Activated T-cell treated with anti-CD3 and anti-CD28 coated beads, Interleukin-2, amount 50 U/mL, for 48 hours (primary cell): ENCODE measurements around the gene P4HB.

Experiments
- DNase-seq, 2 experiments: peaks; one replicate each; pipeline ENCODE4 v3.0.0-alpha.2; 2020

P4HB gene

GRCh38 chr17:81867170-81867990, 7.0 kb upstream of the P4HB start:
- peak in 1 of 2 experiments; percentile 57 for DNase-seq

GRCh38 chr17:81866440-81867169, 6.3 kb upstream of the P4HB start:
- peak in 1 of 2 experiments; percentile 46 for DNase-seq

DNA sequence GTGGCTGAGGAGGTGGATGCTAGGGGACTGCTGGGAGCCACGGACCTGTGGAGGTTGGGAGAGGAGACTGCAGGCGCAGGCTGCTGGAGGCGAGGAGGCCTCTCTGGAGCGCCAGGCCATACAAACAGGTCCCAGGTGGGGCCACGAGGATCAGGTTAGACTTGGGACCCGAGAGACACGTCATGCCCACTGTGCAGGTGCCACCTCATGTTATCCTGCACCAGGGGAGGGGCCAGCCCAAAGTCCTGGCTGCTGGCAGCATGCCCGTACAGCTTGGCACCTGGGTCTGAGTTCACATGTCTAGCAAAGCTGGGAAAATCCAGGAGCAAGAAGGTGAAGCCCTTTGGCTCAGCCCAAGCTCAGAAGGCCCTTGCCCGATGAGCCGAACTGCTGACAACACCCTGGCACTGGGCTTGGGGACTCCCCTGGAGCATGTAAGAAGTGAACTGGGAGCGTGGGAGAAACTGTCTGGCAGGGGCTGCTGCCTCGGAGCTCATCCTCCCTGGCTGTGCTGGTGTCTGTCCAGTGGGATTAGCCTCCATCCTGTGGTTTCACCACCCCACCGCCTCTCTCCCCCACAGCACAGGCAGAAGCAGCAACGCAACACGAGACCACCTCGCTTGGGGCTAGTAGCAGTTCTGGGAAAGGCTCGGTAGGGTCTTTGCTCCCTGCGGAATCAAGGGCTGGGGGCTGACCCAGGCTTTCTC, 5.6 kb upstream of the P4HB start:
- peak; percentile 53 to 56 for DNase-seq

DNA sequence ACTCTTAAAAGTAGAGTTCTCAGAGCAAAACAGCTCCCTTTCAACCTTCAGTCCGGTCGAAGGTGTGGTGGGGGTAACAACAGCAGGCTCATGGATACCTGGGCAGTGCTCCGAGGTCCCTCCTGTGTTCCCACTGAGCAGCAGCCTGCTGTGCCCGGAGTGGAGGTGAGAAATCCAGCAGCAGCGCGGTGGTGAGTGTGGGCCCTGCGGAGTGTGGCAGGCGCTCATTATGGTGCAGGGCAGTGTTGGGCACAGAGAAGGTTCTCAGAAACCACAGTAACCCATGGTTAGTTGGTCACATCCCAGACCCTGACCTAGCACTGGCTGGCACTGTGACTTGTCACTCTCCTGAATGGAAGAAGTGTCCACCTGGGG, 5.0 kb upstream of the P4HB start:
- DNase-seq = peak in 1 of 2 experiments; percentile 36

DNA sequence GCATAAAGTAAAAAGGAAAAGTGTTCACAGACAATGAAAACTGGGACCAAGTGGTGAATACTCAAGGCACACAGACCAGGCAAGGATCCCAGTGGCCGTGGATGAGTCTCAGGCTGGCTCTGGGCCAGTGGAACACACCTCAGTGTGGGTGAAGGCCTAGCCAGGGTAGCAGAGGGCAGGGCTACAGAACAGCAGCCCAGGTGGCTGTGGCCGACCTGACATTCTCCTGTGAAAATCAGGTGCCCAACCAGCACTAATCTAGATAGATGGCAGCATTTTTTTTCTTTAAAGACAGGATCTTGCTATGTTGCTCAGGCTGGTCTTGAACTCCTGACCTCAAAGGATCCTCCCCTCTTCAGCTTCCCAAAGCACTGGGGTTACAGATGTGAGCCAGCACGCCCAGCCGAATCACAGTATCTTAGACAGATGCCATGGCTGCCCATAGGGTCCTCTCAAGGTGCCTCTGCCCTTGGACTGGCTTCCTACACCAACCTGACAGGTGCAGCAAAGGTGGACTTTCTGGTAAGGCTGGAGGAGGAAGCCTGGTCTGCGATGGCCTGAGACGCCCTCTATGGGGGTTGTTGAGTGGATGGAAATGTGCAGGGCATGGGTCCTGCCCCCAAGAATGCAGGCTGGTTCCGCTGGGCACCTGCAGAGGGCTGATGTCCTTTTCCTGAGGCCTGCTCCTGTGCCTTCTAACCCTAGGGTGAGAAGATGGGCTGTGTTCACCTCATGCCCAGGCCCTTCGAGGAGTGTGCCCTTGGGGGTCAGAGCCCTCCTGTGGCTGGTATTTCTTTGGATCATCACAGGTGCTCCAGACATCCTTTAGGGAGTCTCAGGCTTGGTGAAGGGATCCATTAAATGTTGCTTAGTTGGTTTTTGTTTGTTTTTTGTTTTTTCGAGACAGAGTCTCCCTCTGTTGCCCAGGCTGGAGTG, 3.8 kb upstream of the P4HB start:
- no peak for DNase-seq

DNA sequence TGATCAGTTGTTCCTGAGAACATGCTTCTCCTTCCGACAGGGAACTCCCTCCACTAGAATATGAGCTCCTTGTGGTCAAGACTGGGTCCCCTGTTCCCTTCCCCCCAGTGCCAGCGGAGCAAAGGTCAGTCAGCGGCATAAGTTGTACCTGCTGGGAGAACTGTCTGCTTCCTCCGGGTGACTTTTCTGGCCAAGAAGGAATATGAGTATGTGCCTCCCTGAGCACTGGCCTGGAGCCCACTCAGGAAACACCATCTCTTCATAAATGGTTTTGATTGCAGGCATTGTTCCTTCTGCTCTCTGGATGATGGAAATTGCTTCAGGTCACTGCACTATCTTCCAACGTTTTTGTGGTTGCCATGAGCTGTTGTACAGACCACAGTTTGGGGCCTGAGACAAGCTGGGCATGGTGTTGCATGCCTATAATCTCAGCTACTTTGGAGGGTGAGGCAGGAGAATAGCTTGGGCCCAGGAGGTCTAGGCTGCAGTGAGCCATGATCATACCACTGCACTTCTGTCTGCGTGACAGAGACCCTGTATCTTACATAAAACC, 2.9 kb upstream of the P4HB start:
- DNase-seq = no peak

DNA sequence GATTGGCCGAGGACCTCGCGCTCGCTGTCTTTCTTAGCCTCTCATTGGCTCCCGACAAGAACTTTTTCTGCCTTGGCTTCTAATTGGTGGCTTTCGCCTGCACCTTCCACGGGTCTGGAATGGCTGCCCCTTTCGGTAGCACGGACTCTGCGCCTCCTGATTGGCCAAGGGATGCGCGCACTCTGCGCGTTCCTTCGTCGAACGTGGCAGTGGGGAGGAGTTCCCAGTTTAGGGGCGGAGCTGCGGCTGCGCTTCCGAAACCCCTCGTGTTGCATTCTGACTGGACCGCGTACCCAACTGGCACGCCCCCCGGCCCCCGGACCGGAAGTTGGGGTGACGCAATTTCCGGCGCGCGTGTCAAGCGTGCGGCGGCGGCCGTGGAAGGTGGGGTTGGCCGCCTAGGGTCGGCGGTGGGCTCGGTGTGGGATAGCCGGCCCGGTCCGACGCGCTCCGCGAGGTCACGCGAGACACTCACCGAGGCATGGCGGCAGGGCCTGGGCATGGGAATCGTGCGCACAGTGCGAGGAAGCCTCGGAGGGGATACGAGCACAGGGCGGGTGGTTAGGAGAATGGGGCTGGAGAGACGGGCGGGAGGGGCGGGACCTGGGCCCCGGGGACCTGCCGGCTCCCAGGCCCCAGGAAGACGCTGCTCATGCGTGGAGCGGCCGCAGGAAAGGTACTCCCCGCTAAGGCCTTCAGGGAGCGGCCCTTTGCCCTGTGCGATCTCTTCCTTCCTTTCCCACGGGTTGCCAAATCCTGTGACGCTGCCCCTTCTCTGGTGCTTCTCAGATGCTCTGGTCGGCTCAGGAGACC, 627 bp upstream of the P4HB start:
- DNase-seq = peak; percentile 100

DNA sequence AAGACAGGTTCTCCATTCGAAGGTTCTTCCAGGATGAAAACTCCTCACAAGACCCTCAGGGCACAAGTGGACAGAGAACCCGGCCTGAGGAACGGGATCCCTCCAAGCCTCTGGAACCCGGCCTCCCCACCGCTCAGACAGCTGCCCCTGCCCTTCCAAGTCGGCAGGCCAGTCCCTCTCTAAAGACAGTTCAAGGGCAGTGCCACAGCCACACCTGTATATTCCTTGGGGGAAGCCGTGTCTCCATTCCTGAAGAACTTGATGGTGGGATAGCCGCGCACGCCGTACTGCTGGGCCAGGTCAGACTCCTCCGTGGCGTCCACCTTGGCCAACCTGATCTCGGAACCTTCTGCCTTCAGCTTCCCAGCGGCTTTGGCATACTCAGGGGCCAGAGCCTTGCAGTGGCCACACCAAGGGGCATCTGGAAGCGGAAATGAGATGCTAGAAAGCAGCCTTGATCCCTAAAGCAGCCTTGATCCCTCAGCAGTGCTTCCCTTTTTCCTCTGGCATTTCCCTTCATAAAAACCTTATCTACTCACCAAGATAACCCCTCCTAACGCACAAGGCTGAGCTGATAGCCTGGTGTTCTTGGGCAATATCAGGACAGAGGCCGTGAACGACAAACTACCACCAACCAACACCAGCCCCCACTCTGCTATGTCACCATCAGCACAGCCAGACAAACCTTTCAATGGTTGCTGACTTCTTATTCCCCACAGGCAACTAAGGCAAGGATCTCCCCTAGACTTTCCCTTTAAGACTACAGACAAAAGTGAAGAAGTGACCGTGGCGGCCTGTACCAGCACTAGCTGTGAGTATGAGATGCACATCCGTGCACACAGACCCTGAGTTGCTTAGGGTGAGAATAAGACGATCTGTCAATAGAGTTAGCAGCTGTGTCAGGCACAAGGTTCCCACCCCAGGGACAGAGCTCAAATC, 1.1 kb downstream of the P4HB start:
- DNase-seq = no peak

- no peak for DNase-seq
Observed at GRCh38 chr17:81858170-81858966, 2.0 kb downstream of the P4HB start.

- no peak for DNase-seq
Observed at GRCh38 chr17:81854974-81855774, 5.2 kb downstream of the P4HB start.

GRCh38 chr17:81852237-81852636, 8.1 kb downstream of the P4HB start:
- DNase-seq = no peak

DNA sequence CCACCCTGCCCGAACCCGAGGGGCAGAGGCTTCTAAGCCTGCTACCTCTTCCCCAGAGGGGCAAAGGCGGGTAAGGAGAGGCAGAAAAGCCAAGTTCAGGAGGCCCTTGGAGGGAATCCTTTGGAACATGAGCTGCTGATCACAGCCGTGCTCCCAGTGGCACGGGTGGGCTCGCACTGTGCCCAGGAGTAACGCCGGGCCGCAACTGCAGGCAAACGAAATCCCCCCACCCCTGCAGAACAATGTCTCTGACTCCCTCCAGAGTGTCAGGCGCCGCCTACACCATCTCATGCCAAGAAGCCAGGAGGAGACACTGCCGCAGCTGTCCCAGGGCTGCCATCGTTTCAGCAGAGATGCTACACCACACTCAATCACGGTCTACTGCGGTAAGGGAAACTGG, 8.9 kb downstream of the P4HB start:
- DNase-seq = no peak

DNA sequence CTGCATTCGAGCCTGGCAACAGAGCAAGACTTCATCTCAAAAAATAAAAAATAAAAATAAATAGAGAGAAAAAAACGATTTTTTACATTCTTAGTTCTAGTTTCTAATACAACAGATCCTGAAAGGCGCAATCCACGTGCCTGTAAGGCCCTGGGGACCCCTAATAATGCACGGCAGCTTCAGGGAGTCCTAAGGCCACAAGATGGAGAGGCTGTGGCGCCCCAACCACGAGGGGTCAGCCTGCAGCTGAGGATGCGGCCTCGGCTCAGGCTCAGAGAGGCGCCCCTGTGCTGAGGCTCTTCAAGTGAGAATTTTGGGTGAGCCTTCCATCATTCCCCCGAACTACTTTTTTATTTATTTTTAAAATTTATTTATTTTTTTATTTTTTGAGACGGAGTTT, 10.9 kb downstream of the P4HB start:
- DNase-seq = no peak

GRCh38 chr17:81846743-81847689, 13.3 kb downstream of the P4HB start:
- DNase-seq = no peak

DNA sequence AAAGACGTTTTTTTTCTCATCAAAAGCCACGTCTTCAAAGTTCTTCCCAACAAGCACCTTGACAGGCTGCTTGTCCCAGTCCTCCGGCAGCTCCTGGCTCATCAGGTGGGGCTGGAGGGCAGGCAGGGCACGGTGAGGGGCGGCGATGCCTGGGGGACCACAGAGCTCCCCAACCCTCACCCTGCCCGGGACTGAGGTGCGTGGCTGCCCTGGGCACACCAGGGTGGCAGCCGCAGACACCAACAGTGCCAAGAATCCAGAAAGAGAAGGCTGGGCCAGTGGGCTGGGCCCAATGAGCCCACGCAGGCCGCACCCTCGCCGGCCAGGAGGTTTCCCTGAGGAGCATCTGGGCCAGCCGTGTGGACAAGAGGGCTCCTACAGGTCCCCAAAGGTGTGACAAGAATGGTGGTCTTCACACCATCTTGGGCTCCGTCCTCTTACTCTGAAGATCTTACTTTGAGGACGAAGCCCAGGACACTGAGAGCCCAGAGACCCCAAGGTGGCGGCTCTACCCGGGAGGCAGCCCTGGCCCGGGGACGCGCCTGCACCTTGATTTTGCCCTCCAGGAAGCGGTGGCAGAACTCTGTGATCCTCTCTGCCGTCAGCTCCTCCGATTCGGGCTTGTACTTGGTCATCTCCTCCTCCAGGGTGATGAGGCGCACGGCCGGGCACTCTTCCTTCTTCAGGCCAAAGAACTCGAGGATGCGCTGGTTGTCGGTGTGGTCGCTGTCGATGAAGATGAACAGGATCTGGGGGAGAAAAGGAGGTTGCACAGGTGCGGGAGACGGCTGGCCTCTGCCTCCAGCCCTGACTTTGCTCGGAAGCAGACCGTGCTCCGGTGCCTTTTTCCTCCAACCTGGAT, 14.2 kb downstream of the P4HB start:
- DNase-seq = no peak

- no peak for DNase-seq
Observed at GRCh38 chr17:81845361-81845760, 15.0 kb downstream of the P4HB start.
